WTC11 (cell line): ENCODE data around the gene ABCB6. TPM values are rescaled to one million over a fixed set of nuclear protein-coding genes. Genes with fewer than 3 reads are reported as not detected.

Experiments used
- ATAC-seq: fragments of 200-7000 bp; cut with Tn5 transposase; 2 replicates; pipeline ENCODE4 v1.10.0; 2021; ENCODE audit warnings: mild to moderate bottlenecking, moderate library complexity
- CTCF ChIA-PET: fragments of 300-600 bp; sonication (Branson Sonifier 250); formaldehyde crosslinking; loops from one replicate; lab custom pipeline; 2021; ENCODE audit warnings: antibody characterized with exemption; lab: Charles Lee
- POLR2A ChIA-PET: fragments of 350-600 bp; sonication (Branson Sonifier 250); formaldehyde crosslinking; loops from one replicate; lab custom pipeline; 2021; ENCODE audit warnings: antibody characterized with exemption; lab: Charles Lee
- DNase-seq: peaks from one replicate; pipeline ENCODE4 v3.0.0; 2021; ENCODE audit warnings: low spot score
- H3K27ac Mint-ChIP-seq: 2 replicates; pipeline ENCODE4 v1.8.0; 2021; ENCODE audit warnings: mixed read lengths
- H3K27me3 Mint-ChIP-seq: 2 replicates; pipeline ENCODE4 v1.8.0; 2021; ENCODE audit warnings: low read depth, mild to moderate bottlenecking, moderate library complexity, mixed read lengths
- H3K36me3 Mint-ChIP-seq: 2 replicates; pipeline ENCODE4 v1.8.0; 2021; ENCODE audit warnings: mixed read lengths
- H3K4me1 Mint-ChIP-seq: 2 replicates; pipeline ENCODE4 v1.8.0; 2022; ENCODE audit warnings: mixed read lengths
- H3K4me3 Mint-ChIP-seq: 2 replicates; pipeline ENCODE4 v1.8.0; 2021; ENCODE audit warnings: mild to moderate bottlenecking, moderate library complexity, mixed read lengths
- H3K9me3 Mint-ChIP-seq: 2 replicates; pipeline ENCODE4 v1.8.0; 2021; ENCODE audit warnings: mixed read lengths
- ATF1 ChIP-seq: sonication (generic); formaldehyde crosslinking; IDR thresholded peaks from 2 replicates; pipeline ENCODE4 v1.8.1; 2023; ENCODE audit warnings: mild to moderate bottlenecking, moderate library complexity, missing genetic modification reagents
- ELF4 ChIP-seq: sonication (generic); formaldehyde crosslinking; IDR thresholded peaks from 2 replicates; pipeline ENCODE4 v1.8.1; 2022; ENCODE audit warnings: low read depth, mild to moderate bottlenecking, moderate library complexity, missing genetic modification reagents
- ETV6 ChIP-seq: sonication (generic); formaldehyde crosslinking; IDR thresholded peaks from 2 replicates; pipeline ENCODE4 v1.8.1; 2022; ENCODE audit warnings: mild to moderate bottlenecking, missing genetic modification reagents
- GTF2I ChIP-seq: fragments of 250-450 bp; sonication (Bioruptor Pico); conservative IDR thresholded peaks from 2 replicates; pipeline ENCODE4 v1.4.0; 2021; ENCODE audit warnings: mild to moderate bottlenecking
- NR1H2 ChIP-seq: sonication (generic); formaldehyde crosslinking; IDR thresholded peaks from 2 replicates; pipeline ENCODE4 v1.9.0; 2021; ENCODE audit warnings: mild to moderate bottlenecking, moderate library complexity, missing genetic modification reagents
- PRRX2 ChIP-seq: fragments of 250-450 bp; sonication (Bioruptor Pico); IDR thresholded peaks from 2 replicates; pipeline ENCODE4 v1.8.0; 2021; ENCODE audit warnings: mild to moderate bottlenecking
- ZNF317 ChIP-seq: sonication (generic); formaldehyde crosslinking; IDR thresholded peaks from 2 replicates; pipeline ENCODE4 v1.8.1; 2023; ENCODE audit warnings: low read depth, mild to moderate bottlenecking, moderate library complexity, missing genetic modification reagents, borderline replicate concordance
- ZNF423 ChIP-seq: fragments of 250-450 bp; sonication (Bioruptor Pico); IDR thresholded peaks from 2 replicates; pipeline ENCODE4 v2.1.2; 2022; ENCODE audit warnings: mild to moderate bottlenecking, moderate library complexity
- total RNA-seq: library from RNA; stranded (reverse); gene quantifications from 3 replicates; pipeline ENCODE4 v1.2.3, GENCODE V29; 2021
- TF ChIP-seq, protein P1 (sequence below): sonication (generic); formaldehyde crosslinking; IDR thresholded peaks from 2 replicates; pipeline ENCODE4 v1.8.0; 2022; ENCODE audit warnings: mild to moderate bottlenecking, missing genetic modification reagents
- TF ChIP-seq, protein P2 (sequence below): fragments of 250-450 bp; sonication (Bioruptor Pico); IDR thresholded peaks from 2 replicates; pipeline ENCODE4 v1.9.0; 2021; ENCODE audit warnings: mild to moderate bottlenecking
- TF ChIP-seq, protein P3 (sequence below): fragments of 250-450 bp; sonication (Bioruptor Pico); IDR thresholded peaks from 2 replicates; pipeline ENCODE4 v1.8.0; 2021; ENCODE audit warnings: mild to moderate bottlenecking
- TF ChIP-seq, protein P4 (sequence below): sonication (generic); formaldehyde crosslinking; IDR thresholded peaks from 2 replicates; pipeline ENCODE4 v1.8.1; 2022; ENCODE audit warnings: low read depth, missing genetic modification reagents, borderline replicate concordance
- TF ChIP-seq, protein P5 (sequence below): fragments of 250-450 bp; sonication (Bioruptor Pico); IDR thresholded peaks from 2 replicates; pipeline ENCODE4 v1.9.0; 2021; ENCODE audit warnings: mild to moderate bottlenecking
- TF ChIP-seq, protein P6 (sequence below): fragments of 250-450 bp; sonication (Bioruptor Pico); IDR thresholded peaks from 2 replicates; pipeline ENCODE4 v1.9.0; 2021; ENCODE audit warnings: moderate library complexity, mild to moderate bottlenecking, inconsistent platforms, borderline replicate concordance

Gene ABCB6
- total RNA-seq, 1 experiment from 2014 or later = 44.8 TPM

DNA sequence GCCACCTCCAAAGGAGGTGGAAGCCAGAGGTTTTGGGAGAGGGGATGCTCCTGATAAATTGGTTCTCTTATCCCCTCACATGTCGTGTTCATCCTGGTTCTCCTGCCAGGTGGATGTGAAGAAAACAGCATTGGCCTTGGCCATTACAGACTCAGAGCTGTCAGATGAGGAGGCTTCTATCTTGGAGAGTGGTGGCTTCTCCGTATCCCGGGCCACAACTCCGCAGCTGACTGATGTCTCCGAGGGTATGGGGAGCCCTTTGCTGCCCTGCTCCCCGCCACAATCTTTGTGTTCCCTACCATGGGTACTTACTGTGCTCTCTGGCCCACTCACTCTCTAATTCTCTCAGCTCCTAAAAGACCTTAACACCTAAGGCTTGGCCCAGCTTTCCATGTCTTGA, 37.2 kb downstream of the ABCB6 start:
- H3K36me3 Mint-ChIP-seq = peaks cover 27% of the 10 kb centered on the region
- H3K4me3 Mint-ChIP-seq = no peak overlapping the region
- ChIA-PET POLR2A (no interaction called here), CTCF (interaction anchor here (1.3 kb wide), 1 partner anchor 178 kb away, joined by 3 read pairs; no protein-coding TSS in a partner anchor)
- DNase-seq (no peak), ATAC-seq (no peak)
- peaks cover 13% of the 10 kb centered on the region for H3K4me1 Mint-ChIP-seq
- TF ChIP-seq, protein P1, sequence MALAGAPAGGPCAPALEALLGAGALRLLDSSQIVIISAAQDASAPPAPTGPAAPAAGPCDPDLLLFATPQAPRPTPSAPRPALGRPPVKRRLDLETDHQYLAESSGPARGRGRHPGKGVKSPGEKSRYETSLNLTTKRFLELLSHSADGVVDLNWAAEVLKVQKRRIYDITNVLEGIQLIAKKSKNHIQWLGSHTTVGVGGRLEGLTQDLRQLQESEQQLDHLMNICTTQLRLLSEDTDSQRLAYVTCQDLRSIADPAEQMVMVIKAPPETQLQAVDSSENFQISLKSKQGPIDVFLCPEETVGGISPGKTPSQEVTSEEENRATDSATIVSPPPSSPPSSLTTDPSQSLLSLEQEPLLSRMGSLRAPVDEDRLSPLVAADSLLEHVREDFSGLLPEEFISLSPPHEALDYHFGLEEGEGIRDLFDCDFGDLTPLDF = no peak
- no peak overlapping the region for H3K27ac Mint-ChIP-seq
- H3K27me3 Mint-ChIP-seq = no peaks in the 10 kb centered on the region
- H3K9me3 Mint-ChIP-seq = no peaks in the 10 kb centered on the region

DNA sequence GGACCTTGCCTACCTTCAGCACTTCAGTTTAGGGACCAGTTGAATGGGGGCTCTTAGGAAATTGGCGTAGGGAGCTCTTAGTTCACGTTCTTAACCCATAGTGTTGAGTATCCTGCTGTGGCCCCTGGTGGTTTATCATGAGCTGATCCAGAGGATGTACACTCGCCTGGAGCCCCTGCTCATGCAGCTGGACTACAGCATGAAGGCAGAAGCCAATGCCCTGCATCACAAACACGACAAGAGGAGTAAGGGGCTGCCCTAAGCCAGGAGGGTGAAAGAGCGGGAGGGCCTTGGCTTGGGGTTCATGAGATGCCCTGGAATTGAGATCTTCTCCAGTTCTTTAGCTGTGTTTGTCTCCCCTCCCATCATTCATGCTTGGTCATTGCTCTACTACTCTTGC, 37.8 kb downstream of the ABCB6 start:
- H3K9me3 Mint-ChIP-seq = no peaks in the 10 kb centered on the region
- DNase-seq (no peak), ATAC-seq (no peak)
- peaks cover 27% of the 10 kb centered on the region for H3K36me3 Mint-ChIP-seq
- H3K4me3 Mint-ChIP-seq = no peak overlapping the region
- peaks cover 14% of the 10 kb centered on the region for H3K4me1 Mint-ChIP-seq
- POLR2A ChIA-PET = no interaction called here
- no peaks in the 10 kb centered on the region for H3K27me3 Mint-ChIP-seq
- no peak overlapping the region for H3K27ac Mint-ChIP-seq
- CTCF ChIA-PET = no interaction called here
- TF ChIP-seq ETV6 (CRISPR knock-in tag) (no peak), ZNF423 (no peak), GTF2I (CRISPR knock-in tag) (no peak), ATF1 (CRISPR knock-in tag) (no peak), NR1H2 (no peak), PRRX2 (CRISPR knock-in tag) (no peak), ZNF317 (CRISPR knock-in tag) (no peak), ELF4 (CRISPR knock-in tag) (no peak)
- TF ChIP-seq, protein P2, sequence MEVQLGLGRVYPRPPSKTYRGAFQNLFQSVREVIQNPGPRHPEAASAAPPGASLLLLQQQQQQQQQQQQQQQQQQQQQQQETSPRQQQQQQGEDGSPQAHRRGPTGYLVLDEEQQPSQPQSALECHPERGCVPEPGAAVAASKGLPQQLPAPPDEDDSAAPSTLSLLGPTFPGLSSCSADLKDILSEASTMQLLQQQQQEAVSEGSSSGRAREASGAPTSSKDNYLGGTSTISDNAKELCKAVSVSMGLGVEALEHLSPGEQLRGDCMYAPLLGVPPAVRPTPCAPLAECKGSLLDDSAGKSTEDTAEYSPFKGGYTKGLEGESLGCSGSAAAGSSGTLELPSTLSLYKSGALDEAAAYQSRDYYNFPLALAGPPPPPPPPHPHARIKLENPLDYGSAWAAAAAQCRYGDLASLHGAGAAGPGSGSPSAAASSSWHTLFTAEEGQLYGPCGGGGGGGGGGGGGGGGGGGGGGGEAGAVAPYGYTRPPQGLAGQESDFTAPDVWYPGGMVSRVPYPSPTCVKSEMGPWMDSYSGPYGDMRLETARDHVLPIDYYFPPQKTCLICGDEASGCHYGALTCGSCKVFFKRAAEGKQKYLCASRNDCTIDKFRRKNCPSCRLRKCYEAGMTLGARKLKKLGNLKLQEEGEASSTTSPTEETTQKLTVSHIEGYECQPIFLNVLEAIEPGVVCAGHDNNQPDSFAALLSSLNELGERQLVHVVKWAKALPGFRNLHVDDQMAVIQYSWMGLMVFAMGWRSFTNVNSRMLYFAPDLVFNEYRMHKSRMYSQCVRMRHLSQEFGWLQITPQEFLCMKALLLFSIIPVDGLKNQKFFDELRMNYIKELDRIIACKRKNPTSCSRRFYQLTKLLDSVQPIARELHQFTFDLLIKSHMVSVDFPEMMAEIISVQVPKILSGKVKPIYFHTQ (CRISPR knock-in tag) = no peak
- TF ChIP-seq, protein P3, sequence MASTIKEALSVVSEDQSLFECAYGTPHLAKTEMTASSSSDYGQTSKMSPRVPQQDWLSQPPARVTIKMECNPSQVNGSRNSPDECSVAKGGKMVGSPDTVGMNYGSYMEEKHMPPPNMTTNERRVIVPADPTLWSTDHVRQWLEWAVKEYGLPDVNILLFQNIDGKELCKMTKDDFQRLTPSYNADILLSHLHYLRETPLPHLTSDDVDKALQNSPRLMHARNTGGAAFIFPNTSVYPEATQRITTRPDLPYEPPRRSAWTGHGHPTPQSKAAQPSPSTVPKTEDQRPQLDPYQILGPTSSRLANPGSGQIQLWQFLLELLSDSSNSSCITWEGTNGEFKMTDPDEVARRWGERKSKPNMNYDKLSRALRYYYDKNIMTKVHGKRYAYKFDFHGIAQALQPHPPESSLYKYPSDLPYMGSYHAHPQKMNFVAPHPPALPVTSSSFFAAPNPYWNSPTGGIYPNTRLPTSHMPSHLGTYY (CRISPR knock-in tag) = no peak
- TF ChIP-seq, protein P4, sequence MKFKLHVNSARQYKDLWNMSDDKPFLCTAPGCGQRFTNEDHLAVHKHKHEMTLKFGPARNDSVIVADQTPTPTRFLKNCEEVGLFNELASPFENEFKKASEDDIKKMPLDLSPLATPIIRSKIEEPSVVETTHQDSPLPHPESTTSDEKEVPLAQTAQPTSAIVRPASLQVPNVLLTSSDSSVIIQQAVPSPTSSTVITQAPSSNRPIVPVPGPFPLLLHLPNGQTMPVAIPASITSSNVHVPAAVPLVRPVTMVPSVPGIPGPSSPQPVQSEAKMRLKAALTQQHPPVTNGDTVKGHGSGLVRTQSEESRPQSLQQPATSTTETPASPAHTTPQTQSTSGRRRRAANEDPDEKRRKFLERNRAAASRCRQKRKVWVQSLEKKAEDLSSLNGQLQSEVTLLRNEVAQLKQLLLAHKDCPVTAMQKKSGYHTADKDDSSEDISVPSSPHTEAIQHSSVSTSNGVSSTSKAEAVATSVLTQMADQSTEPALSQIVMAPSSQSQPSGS = no peak
- TF ChIP-seq, protein P5, sequence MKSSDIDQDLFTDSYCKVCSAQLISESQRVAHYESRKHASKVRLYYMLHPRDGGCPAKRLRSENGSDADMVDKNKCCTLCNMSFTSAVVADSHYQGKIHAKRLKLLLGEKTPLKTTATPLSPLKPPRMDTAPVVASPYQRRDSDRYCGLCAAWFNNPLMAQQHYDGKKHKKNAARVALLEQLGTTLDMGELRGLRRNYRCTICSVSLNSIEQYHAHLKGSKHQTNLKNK (CRISPR knock-in tag) = no peak
- TF ChIP-seq, protein P6, sequence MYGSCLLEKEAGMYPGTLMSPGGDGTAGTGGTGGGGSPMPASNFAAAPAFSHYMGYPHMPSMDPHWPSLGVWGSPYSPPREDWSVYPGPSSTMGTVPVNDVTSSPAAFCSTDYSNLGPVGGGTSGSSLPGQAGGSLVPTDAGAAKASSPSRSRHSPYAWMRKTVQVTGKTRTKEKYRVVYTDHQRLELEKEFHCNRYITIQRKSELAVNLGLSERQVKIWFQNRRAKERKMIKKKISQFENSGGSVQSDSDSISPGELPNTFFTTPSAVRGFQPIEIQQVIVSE (CRISPR knock-in tag) = no peak
